HG03571 (cell line): Measurements from ENCODE around the gene SRSF7.
"Not testable (repeated sequence)": the region's sequence is repeated elsewhere in the genome, so short reads cannot be mapped to it uniquely, and the experiment has no call there.

ENCODE experiments used
- ATAC-seq: cut with Tn5 transposase; IDR thresholded peaks from one replicate; pipeline ENCODE4 v1.9.1; 2021; ENCODE audit not compliant: unreplicated experiment

Gene SRSF7

DNA sequence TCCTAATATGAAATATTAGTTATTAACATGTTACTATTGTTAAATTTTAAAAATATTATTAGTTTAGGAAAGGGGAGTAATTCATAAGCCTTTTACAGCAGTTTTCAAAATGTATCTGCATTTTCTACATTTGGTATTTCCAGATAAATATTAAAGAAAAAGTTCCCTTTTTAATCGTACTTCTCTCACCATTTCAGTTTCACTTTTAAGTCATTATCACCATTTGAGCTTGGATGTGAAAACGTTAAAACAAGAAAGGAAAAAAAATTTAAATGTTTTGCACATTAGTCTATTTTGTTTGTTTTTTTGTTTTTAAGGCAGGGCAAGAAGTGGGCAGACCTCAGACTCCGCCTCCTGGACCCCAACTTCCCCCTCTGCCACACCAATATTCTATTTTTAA lies 3.3 kb upstream of the SRSF7 start:
- no peak for ATAC-seq

DNA sequence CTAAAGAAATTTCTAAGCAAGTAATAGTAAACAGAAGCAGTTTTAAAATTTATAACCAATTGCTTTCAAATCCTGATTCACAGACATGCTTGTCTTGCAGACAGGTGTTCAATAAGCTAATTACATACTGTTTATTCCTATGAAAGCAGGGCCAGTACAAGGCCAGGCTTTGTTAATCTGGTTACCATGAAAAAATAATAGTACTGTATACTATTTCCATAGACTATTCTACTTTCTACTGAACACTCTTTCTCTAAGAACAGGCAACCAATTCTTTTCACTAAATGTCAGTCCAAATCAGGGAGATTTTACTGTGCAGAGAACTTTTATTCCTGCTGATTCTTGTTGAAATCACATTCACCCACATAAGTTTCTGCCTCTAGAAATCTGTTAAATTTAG lies 2.9 kb upstream of the SRSF7 start:
- ATAC-seq = no peak

- peak; percentile 4 for ATAC-seq
Observed at GRCh38 chr2:38751596-38752410, 642 bp upstream of the SRSF7 start.

DNA sequence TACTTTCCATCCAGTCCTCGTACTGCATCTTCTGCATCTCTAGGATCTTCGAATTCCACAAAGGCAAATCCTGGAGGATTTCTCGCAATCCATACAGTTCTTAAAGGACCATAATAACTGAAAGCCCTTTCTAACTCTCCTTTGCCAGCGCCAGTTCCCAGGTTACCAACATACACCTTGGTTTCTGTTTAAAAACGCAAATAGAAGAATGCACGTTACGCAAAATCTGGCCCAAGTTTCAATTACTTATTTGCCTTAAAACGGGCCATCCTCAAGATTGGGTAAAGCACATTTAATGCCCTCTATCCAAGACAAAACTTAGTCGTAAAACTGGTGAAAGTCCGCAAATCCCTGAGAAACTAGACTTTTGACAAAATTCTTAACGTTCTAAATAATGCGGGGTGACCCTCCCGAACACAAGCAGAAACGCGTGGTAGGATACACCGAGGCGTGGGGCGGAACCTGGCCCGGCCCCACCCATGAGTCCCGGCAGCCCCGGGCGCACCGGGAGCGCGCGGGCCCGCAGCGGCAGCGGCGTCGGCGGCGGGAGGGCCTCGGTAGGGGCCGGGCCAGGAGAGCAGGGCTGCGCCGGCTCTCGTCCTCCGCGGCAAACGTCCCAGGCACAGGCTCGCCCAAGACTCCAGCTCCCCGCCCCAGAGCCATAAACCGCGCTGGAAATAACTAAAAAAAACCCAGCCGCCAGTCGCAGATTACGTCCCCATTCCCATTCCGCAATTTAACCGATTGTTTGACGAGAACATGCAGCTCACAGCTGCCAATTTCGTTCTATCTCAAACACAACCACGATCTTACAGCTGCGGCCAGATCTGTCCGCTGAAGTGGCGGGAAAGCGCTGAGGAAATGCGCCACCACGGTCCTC lies 910 bp downstream of the SRSF7 start:
- peak; percentile 31 for ATAC-seq

DNA sequence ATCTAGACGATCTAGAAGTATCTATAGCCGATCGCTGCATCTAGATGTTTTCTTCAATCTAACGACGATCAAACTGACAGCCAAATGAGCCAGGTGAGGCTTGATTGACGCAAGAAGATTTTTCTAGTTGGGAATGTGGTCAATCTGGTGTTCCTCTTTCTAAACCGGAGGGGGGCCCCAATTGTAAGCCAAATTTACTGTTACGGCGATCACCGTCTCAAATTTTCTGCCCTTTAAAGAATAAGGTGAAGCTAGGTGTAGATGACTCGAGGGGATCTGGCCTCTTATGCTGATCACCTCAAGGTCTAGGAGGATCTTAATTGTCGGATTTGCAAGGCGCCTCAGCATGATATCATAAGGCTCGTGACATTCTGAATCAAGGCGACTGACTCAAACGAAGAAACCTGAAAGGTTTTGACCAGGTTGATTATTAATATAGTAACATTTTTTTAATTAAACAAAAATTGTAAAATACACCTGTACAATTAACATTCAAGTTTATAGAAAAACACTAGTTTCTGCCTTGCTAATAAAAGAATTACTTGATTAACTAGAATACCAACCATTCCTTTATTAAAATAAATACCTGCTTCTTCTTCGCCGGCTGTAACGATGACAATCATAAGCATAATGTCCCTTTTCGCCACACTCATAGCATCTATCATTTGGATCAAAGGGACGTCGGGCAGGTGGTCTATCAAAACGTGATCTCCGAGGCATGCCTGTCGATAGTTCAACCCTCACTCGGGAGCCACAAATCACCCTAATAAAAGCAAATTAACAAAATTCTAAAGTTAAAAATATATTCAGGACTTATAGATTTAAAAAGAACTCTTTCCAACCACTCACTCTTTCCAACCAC lies 2.0 kb downstream of the SRSF7 start:
- ATAC-seq = no peak

DNA sequence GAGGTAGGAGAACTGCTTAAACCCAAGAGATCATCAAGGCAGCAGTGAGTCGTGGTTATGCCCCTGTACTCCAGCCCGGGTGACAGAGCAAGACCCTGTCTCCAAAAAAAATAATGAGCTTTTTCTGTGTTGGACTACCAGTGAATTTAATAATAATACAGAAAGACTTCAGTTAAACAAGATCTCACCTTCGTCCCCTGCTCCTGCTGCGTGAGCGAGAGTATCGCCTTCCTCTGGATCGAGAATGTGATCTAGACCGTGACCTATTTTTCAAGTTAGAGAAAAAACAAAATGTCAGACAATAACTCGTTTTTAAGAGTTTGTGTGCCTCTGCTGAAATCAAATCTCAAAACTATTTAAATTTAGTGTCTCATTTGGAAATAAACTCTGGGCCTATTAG lies 2.8 kb downstream of the SRSF7 start:
- no peak for ATAC-seq

DNA sequence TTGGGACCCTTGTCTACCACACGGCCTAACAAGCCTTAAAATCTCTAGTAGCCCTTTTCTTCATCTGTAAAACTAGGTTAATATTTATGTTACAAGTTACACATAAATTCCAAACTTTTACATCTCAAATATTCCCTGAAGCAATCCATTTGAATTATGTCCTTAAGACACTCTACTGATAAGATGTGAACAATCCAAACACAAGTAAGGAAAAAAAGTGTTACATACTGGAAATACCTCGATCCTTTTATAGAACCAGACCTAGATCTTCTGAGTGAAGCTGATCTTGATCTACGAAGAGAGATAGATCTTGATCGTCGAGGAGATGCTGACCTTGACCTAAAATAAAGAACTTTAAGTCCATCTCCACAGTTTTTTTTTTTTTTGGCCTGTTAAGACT lies 3.3 kb downstream of the SRSF7 start:
- no peak for ATAC-seq

GRCh38 chr2:38747007-38747424 lies 4.1 kb downstream of the SRSF7 start:
- no peak for ATAC-seq

DNA sequence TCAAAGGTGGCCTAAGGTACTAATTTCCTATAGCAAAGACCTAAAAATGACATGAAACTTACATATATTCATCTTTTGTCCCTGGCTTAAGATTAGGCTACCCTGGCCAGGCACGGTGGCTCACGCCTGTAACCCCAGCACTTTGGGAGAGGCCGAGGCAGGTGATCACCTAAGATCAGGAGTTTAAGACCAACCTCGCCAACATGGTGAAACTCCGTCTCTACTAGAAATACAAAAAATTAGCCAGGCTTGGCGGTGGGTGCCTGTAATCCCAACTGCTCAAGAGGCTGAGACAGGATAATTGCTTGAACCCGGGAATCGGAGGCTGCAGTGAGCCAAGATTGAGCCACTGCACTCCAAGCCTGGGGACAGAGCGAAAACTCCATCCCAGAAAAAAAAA lies 5.9 kb downstream of the SRSF7 start:
- ATAC-seq = no peak

DNA sequence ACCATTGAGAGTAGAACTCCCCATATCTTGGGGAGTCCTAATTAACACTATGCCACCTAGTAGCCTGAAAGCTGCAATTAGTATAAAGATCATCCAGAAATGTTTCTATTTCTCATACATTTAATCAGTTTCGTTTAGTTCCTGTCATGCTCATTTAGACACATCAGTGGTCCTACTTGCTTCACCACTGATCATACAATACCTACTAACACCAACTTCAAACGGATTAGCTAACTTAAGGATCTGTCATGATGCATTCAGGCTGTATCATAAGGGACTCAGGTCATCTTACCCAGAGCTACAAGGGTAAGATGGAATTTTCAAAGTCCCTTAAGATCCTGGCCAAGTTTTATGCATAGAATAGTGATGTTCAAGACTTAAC lies 6.8 kb downstream of the SRSF7 start:
- no peak for ATAC-seq

GRCh38 chr2:38743672-38744398 lies 7.3 kb downstream of the SRSF7 start:
- ATAC-seq = no peak

DNA sequence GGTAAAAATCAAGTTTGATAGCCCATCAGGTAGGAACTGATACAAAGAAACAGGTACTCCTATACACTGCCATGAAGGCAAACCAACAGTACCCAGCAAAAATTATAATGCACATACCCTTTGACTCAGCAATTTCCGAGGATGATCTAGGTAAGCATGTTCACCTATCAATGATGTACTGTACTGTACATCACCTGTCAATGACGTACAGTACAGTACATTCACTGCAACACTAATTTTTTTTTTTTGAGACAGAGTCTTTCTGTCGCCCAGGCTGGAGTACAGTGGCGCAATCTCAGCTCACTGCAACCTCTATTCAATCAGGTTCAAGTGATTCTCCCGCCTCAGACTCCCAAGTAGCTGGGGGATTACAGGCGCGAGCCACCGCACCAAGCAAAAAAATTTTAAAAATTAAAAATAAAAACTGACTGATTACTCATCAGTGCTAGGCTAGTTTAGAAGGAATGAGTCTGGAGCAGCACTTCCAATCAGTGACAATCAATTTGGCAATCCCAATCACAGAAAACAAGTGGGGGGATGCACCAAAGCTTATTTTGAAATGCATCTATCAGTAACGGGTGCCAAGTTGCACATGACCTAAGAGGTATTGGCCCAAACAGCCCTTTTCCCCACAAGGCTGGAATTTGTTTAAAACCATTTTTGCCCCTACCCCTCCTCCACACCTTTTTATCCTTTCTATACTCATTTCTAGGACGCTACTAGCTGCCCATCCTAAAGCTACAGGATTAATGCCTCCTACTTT lies 8.2 kb downstream of the SRSF7 start:
- no peak for ATAC-seq

GRCh38 chr2:38740851-38741731 lies 10.1 kb downstream of the SRSF7 start:
- no peak for ATAC-seq

- no peak for ATAC-seq
Observed at GRCh38 chr2:38739524-38739923, 11.6 kb downstream of the SRSF7 start.

- no peak for ATAC-seq
Observed at GRCh38 chr2:38737925-38738324, 13.2 kb downstream of the SRSF7 start.

DNA sequence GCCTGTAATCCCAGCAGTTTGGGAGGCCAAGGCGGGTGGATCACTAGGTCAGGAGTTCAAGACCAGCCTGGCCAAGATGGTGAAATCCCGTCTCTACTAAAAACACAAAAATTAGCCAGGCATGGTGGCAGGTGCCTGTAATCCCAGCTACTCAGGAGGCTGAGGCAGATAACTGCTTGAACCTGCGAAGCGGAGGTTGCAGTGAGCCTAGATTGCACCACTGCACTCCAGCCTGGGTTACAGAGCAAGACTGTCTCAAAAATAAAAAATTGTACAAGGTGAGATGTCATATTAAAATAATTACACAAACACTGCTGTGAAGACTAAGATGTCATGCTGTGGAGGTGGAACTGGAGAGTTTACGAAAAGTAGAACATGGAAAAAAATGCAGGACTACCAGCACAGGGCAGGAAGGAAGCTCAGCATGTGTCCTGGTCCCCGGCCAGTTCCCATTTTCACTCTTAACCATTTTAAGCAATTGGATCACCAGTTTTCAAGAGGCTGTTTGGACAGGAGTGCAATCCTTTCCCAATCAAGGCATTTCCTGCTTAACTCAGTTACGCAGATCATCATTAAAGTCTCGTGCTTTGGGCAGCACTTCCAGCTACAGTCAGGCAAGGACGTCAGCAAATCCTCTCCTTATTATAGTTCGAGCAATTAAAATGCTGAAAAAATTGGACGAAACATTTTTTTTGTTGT lies 14.0 kb downstream of the SRSF7 start:
- not testable (repeated sequence) for ATAC-seq

DNA sequence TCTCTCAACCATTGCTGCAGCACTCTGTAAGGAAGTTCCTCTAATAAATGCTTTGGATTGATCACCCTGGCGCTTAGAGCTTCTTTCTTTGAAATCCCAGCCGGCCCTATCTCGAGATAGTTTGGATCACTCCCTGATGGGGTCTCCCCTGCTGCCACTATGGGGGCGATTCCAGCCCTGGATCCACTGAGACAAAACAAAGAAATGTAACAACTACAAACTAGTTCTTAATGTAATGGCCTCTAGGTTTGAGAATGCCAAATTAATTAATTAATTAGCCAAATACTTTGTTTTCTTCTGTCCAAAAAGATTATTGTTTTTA lies 15.2 kb downstream of the SRSF7 start:
- no peak for ATAC-seq

DNA sequence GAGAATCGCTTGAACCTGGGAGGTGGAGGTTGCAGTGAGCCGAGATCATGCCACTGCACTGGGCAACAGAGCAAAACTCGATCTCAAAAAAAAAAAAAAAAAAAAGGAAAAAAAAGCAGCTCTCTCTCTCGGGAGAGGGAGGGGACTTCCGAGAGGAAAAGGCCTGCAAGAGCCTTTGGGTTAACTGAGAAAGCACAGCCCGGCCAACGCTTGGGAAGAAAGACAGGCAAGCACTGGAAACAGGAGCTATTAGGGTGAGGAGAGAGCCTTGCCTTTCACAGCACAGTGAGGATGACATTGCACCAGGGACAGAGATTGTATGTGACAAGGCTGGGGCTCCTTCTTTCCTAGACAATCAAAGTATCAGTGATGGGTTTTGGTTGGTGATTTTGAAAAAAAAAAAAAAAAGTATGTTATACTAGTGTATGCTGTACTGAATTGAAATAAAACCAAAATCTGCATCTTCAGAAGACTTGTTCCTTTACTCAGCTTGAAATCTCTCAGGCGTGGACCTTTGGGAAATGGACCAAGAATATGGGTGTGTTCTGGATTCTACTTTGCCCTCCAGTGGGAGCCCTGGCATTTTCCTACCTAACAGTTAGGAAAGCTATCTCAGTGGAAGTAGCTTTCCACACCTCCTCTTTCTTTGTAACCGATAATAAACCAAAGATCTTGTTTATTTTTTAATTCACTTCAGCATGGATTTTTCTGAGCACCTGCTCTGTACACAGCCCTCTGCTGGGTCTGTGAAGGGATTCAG lies 16.7 kb downstream of the SRSF7 start:
- ATAC-seq = no peak
